CD4-positive, alpha-beta T cell treated with Interleukin-6 for 4 hours (primary cell): Measurements from ENCODE around the gene UBQLN2.
"Not testable (repeated sequence)": the region's sequence is repeated elsewhere in the genome, so short reads cannot be mapped to it uniquely, and the experiment has no call there.

Experiments used
- DNase-seq: peaks from one replicate; pipeline ENCODE4 v3.0.0-alpha.2; 2020; ENCODE audit warnings: mixed read lengths

Gene UBQLN2

GRCh38 chrX:56563231-56564161, at the start of gene UBQLN2:
Gene UBQLN2 (plus strand): TSS chrX:56563627. CDS start chrX:56563874, 247 bp downstream.
- peak; percentile 85 for DNase-seq

GRCh38 chrX:56519642-56520041, 43.8 kb upstream of the UBQLN2 start:
- DNase-seq = no peak

GRCh38 chrX:56529482-56530007, 33.9 kb upstream of the UBQLN2 start:
- DNase-seq = not testable (repeated sequence)

GRCh38 chrX:56530011-56530410, 33.4 kb upstream of the UBQLN2 start:
- no peak for DNase-seq

GRCh38 chrX:56550667-56551066, 12.8 kb upstream of the UBQLN2 start:
- DNase-seq = no peak

GRCh38 chrX:56554870-56555269, 8.6 kb upstream of the UBQLN2 start:
- DNase-seq = no peak

- DNase-seq = no peak
These were observed 6.0 kb upstream of the UBQLN2 start for GRCh38 chrX:56557376-56557929.

GRCh38 chrX:56564164-56564885, 898 bp downstream of the UBQLN2 start:
- DNase-seq = peak; percentile 19

GRCh38 chrX:56564921-56565840, 1.8 kb downstream of the UBQLN2 start:
- DNase-seq = peak; percentile 2

GRCh38 chrX:56569378-56570057, 6.1 kb downstream of the UBQLN2 start:
- no peak for DNase-seq

- peak; percentile 8 for DNase-seq
These were observed 9.5 kb downstream of the UBQLN2 start for GRCh38 chrX:56572975-56573374.

GRCh38 chrX:56574861-56575260, 11.4 kb downstream of the UBQLN2 start:
- DNase-seq = no peak

GRCh38 chrX:56576721-56577120, 13.3 kb downstream of the UBQLN2 start:
- no peak for DNase-seq

GRCh38 chrX:56588397-56589188, 25.2 kb downstream of the UBQLN2 start:
- DNase-seq = no peak

GRCh38 chrX:56591830-56592229, 28.4 kb downstream of the UBQLN2 start:
- not testable (repeated sequence) for DNase-seq

- DNase-seq = no peak
These were observed 36.7 kb downstream of the UBQLN2 start for GRCh38 chrX:56600141-56600540.

- no peak for DNase-seq
These were observed 37.6 kb downstream of the UBQLN2 start for GRCh38 chrX:56600987-56601386.

GRCh38 chrX:56615282-56615681, 51.9 kb downstream of the UBQLN2 start:
- DNase-seq = no peak
